Mesodermal cell (in vitro differentiated cells): ENCODE measurements around the gene PISD.

Experiments
- H3K27ac ChIP-seq: 2 replicates; pipeline ENCODE4 v1.7.0; 2013; ENCODE audit warnings: mild to moderate bottlenecking, low read depth, low read length, moderate library complexity; ENCODE audit not compliant: severe bottlenecking
- H3K36me3 ChIP-seq: 2 replicates; pipeline ENCODE4 v1.7.1; 2013; ENCODE audit warnings: mild to moderate bottlenecking, low read length, moderate library complexity; ENCODE audit not compliant: control insufficient read depth, insufficient read depth
- H3K4me1 ChIP-seq: one replicate; pipeline ENCODE4 v1.7.1; 2013; ENCODE audit warnings: mild to moderate bottlenecking, low read length; ENCODE audit not compliant: insufficient read depth, control insufficient read depth, poor library complexity, severe bottlenecking
- H3K4me3 ChIP-seq: 2 replicates; pipeline ENCODE4 v1.7.0; 2013; ENCODE audit warnings: low read length, control low read depth, mild to moderate bottlenecking; ENCODE audit not compliant: insufficient read depth, poor library complexity, severe bottlenecking; ENCODE audit errors: extremely low read depth
- H3K9me3 ChIP-seq: 2 replicates; pipeline ENCODE4 v1.7.1; 2013; ENCODE audit warnings: mild to moderate bottlenecking, low read length, moderate library complexity; ENCODE audit not compliant: control insufficient read depth
- WGBS, 2 experiments: methylation state at CpG; one replicate each; pipeline ENCODE4 v1.1.5; 2013; ENCODE audit warnings: missing lambda C conversion rate in 2 of 2; ENCODE audit not compliant: insufficient coverage in 2 of 2; 5-methylcytosine and 5-hydroxymethylcytosine counted together

The PISD gene

GRCh38 chr22:31586137-31586920, 75.7 kb downstream of the PISD start:
- H3K36me3 ChIP-seq: peaks cover 24% of the 10 kb centered on the region
- H3K4me3 ChIP-seq: no peak overlapping the region

GRCh38 chr22:31585161-31585859, 76.7 kb downstream of the PISD start:
- Histone ChIP-seq H3K27ac (no peak overlapping the region), H3K4me3 (no peak overlapping the region), H3K4me1 (peaks cover 26% of the 10 kb centered on the region), H3K36me3 (peaks cover 24% of the 10 kb centered on the region), H3K9me3 (no peaks in the 10 kb centered on the region)
- 90 to 100% methylated on average over 2 of the region's 3 CpGs for WGBS, 2 experiments

More at GRCh38 chr22:31586137-31586920, 75.7 kb downstream of the PISD start:
- 87 to 98% methylated on average over 6 to 7 of the region's 7 CpGs for WGBS, 2 experiments
- peaks cover 26% of the 10 kb centered on the region for H3K4me1 ChIP-seq
- H3K27ac ChIP-seq: no peak overlapping the region
- no peaks in the 10 kb centered on the region for H3K9me3 ChIP-seq

GRCh38 chr22:31584804-31585160, 77.2 kb downstream of the PISD start:
- Histone ChIP-seq H3K4me1 (peaks cover 26% of the 10 kb centered on the region), H3K4me3 (no peak overlapping the region), H3K9me3 (no peaks in the 10 kb centered on the region), H3K27ac (peak overlapping the region; percentile 59), H3K36me3 (peaks cover 24% of the 10 kb centered on the region)
- 100% methylated on average over 3 to 4 of the region's 5 CpGs for WGBS, 2 experiments

- Histone ChIP-seq H3K4me3 (no peak overlapping the region), H3K4me1 (peaks cover 26% of the 10 kb centered on the region), H3K36me3 (peaks cover 21% of the 10 kb centered on the region), H3K27ac (peak overlapping the region; percentile 59), H3K9me3 (no peaks in the 10 kb centered on the region)
- 88 to 96% methylated on average over 3 of the region's 3 CpGs for WGBS, 2 experiments
Measured at GRCh38 chr22:31583861-31584485, 78.0 kb downstream of the PISD start.

GRCh38 chr22:31579835-31580242, 82.2 kb downstream of the PISD start:
- H3K4me3 ChIP-seq: no peak overlapping the region
- H3K27ac ChIP-seq: no peak overlapping the region
- H3K4me1 ChIP-seq: peaks cover 14% of the 10 kb centered on the region
- no peaks in the 10 kb centered on the region for H3K9me3 ChIP-seq
- H3K36me3 ChIP-seq: peaks cover 8% of the 10 kb centered on the region
- WGBS, 2 experiments: 81 to 91% methylated on average over 1 of the region's 1 CpG

- 84 to 100% methylated on average over 2 to 3 of the region's 5 CpGs for WGBS, 2 experiments
- Histone ChIP-seq H3K9me3 (no peaks in the 10 kb centered on the region), H3K4me3 (no peak overlapping the region), H3K4me1 (no peaks in the 10 kb centered on the region), H3K36me3 (peaks cover 8% of the 10 kb centered on the region), H3K27ac (no peak overlapping the region)
Measured at GRCh38 chr22:31578171-31578570, 83.8 kb downstream of the PISD start.

- Histone ChIP-seq H3K4me3 (no peak overlapping the region), H3K36me3 (peaks cover 8% of the 10 kb centered on the region), H3K27ac (no peak overlapping the region), H3K4me1 (no peaks in the 10 kb centered on the region), H3K9me3 (no peaks in the 10 kb centered on the region)
- WGBS, 2 experiments: 94 to 99% methylated on average over 5 of the region's 5 CpGs
Measured at GRCh38 chr22:31577711-31578110, 84.3 kb downstream of the PISD start.

- no peak overlapping the region for H3K4me3 ChIP-seq
- no peaks in the 10 kb centered on the region for H3K9me3 ChIP-seq
- 95 to 100% methylated on average over 6 of the region's 8 CpGs for WGBS, 2 experiments
- no peaks in the 10 kb centered on the region for H3K4me1 ChIP-seq
- peaks cover 8% of the 10 kb centered on the region for H3K36me3 ChIP-seq
- no peak overlapping the region for H3K27ac ChIP-seq
Measured at GRCh38 chr22:31575190-31575589, 86.8 kb downstream of the PISD start.

GRCh38 chr22:31574055-31574670, 87.9 kb downstream of the PISD start:
- WGBS, 2 experiments: no CpG with 5 or more reads among the region's 3 CpGs
- no peaks in the 10 kb centered on the region for H3K4me1 ChIP-seq
- H3K36me3 ChIP-seq: peaks cover 8% of the 10 kb centered on the region
- no peak overlapping the region for H3K4me3 ChIP-seq
- H3K27ac ChIP-seq: no peak overlapping the region
- H3K9me3 ChIP-seq: no peaks in the 10 kb centered on the region

- 88 to 100% methylated on average over 3 to 5 of the region's 5 CpGs for WGBS, 2 experiments
- Histone ChIP-seq H3K4me3 (no peak overlapping the region), H3K4me1 (no peaks in the 10 kb centered on the region), H3K27ac (no peak overlapping the region), H3K9me3 (no peaks in the 10 kb centered on the region), H3K36me3 (peaks cover 3% of the 10 kb centered on the region)
Measured at GRCh38 chr22:31572939-31573338, 89.1 kb downstream of the PISD start.
